K562 (cell line): ENCODE results near the gene HAO2. TPM values are rescaled to one million over a fixed set of nuclear protein-coding genes. Genes with fewer than 3 reads are reported as not detected.
"Not testable (repeated sequence)": the region's sequence is repeated elsewhere in the genome, so short reads cannot be mapped to it uniquely, and the experiment has no call there.

Experiments
- ATAC-seq: fragments of 200-7000 bp; cut with Tn5 transposase; 3 replicates; pipeline ENCODE4 v1.9.1; 2020; ENCODE audit warnings: moderate library complexity
- BruUV-seq: library from RNA; stranded (reverse); fragments of 400-500 nt; replicated peaks from 2 replicates; lab custom pipeline; 2021; lab: Mats Ljungman, UMichigan
- CTCF ChIA-PET: fragments of 300-600 bp; formaldehyde crosslinking; extraction: SDS; loops from one replicate; lab custom pipeline; 2021; ENCODE audit warnings: low intra/inter-chr PET ratio; lab: Yijun Ruan, JAX
- POLR2A ChIA-PET: fragments of 300-600, 350-650 bp; sonication (Branson Sonifier 250); formaldehyde crosslinking; extraction: SDS; loops from one replicate; lab custom pipeline; 2021; ENCODE audit warnings: antibody characterized with exemption, inconsistent platforms; lab: Yijun Ruan, JAX
- DNase-seq, 4 experiments: peaks; one replicate each; pipeline versions ENCODE4 v3.0.0 to v3.0.0-alpha.2; 2011 to 2018; ENCODE audit warnings: low spot score in 3 of 4, mixed read lengths in 3 of 4; ENCODE audit errors: extremely low read depth in 1 of 4
- FAIRE-seq: peaks from 2 replicates; lab custom pipeline; 2011; peaks lifted over from hg19 to GRCh38; lab: Jason Lieb, UNC
- H2AFZ ChIP-seq: 2 replicates; pipeline ENCODE4 v1.6.0; 2011; ENCODE audit warnings: low read depth, low read length, control low read depth, inconsistent platforms
- H3K27ac ChIP-seq: fragments of 200-600 bp; 3 replicates; pipeline ENCODE4 v1.8.0; 2011; ENCODE audit warnings: low read depth, mild to moderate bottlenecking, control low read depth, inconsistent platforms, low read length, moderate library complexity, mixed read lengths; ENCODE audit errors: extremely low read depth
- H3K27me3 ChIP-seq, 2 experiments: fragments of 300-600 bp in 1 of 2; 2 replicates in 1 of 2; 3 replicates in 1 of 2; pipeline versions ENCODE4 v1.6.0 to v1.8.0; 2011; ENCODE audit warnings: inconsistent platforms in 2 of 2, low read length in 2 of 2, mild to moderate bottlenecking in 1 of 2, mixed read lengths in 1 of 2, moderate library complexity in 1 of 2; ENCODE audit not compliant: control insufficient read depth in 2 of 2, insufficient read depth in 2 of 2
- H3K36me3 ChIP-seq: fragments of 300-600 bp; 3 replicates; pipeline ENCODE4 v1.8.0; 2011; ENCODE audit warnings: mild to moderate bottlenecking, low read length, inconsistent platforms; ENCODE audit not compliant: control insufficient read depth, insufficient read depth
- H3K4me1 ChIP-seq, 2 experiments: fragments of 200-600 bp in 1 of 2; replicated peaks in 1 of 2; 2 replicates in 1 of 2; 3 replicates in 1 of 2; pipeline versions ENCODE4 v1.5.1 to v1.8.0; 2011; ENCODE audit warnings: inconsistent platforms in 2 of 2, low read length in 2 of 2, mild to moderate bottlenecking in 1 of 2, mixed read lengths in 1 of 2, moderate library complexity in 1 of 2; ENCODE audit not compliant: control insufficient read depth in 2 of 2, insufficient read depth in 2 of 2
- H3K4me2 ChIP-seq: 2 replicates; pipeline ENCODE4 v1.6.1; 2011; ENCODE audit warnings: low read length, control low read depth, inconsistent platforms, mixed read lengths; ENCODE audit not compliant: insufficient read depth
- H3K4me3 ChIP-seq: fragments of 200-600 bp; sonication (generic), shearing (Covaris generic); 2 replicates; pipeline ENCODE4 v1.5.1; 2016; ENCODE audit warnings: control low read depth, inconsistent platforms
- H3K79me2 ChIP-seq: fragments of 200-600 bp; 3 replicates; pipeline ENCODE4 v1.8.0; 2011; ENCODE audit warnings: low read length, inconsistent platforms; ENCODE audit not compliant: control insufficient read depth, insufficient read depth
- H3K9ac ChIP-seq, 2 experiments: 2 replicates each; pipeline versions ENCODE4 v1.6.0 to v1.6.1; 2011; ENCODE audit warnings: low read depth in 2 of 2, low read length in 2 of 2, control low read depth in 1 of 2, inconsistent platforms in 1 of 2, mild to moderate bottlenecking in 1 of 2, mixed read lengths in 1 of 2; ENCODE audit not compliant: insufficient read depth in 1 of 2
- H3K9me1 ChIP-seq: one replicate; pipeline ENCODE4 v1.6.0; 2011; ENCODE audit warnings: inconsistent platforms, mild to moderate bottlenecking, low read length, moderate library complexity; ENCODE audit not compliant: control insufficient read depth, insufficient read depth
- H3K9me3 ChIP-seq: replicated peaks from 2 replicates; pipeline ENCODE4 v1.5.1; 2011; ENCODE audit warnings: low read depth, low read length, inconsistent platforms; ENCODE audit not compliant: control insufficient read depth, insufficient read depth
- H4K20me1 ChIP-seq: replicated peaks from 2 replicates; pipeline ENCODE4 v1.6.1; 2011; ENCODE audit warnings: low read length, inconsistent platforms, mixed read lengths; ENCODE audit not compliant: control insufficient read depth, insufficient read depth
- IRF2 ChIP-seq: sonication (generic); formaldehyde crosslinking; IDR thresholded peaks from 2 replicates; pipeline ENCODE4 v1.8.1; 2022; ENCODE audit warnings: mild to moderate bottlenecking, missing genetic modification reagents
- KDM1A ChIP-seq, 2 experiments: fragments of 450-650 bp; IDR thresholded peaks; 2 replicates each; pipeline ENCODE4 v1.6.1; 2016; ENCODE audit warnings: mild to moderate bottlenecking in 2 of 2
- POLR3G ChIP-seq: IDR thresholded peaks from 2 replicates; pipeline ENCODE4 v1.6.1; 2011; ENCODE audit not compliant: insufficient read length, insufficient replicate concordance; ENCODE audit errors: extremely low read depth
- ZKSCAN8 ChIP-seq: fragments of 200-800 bp; sonication (Bioruptor generic); IDR thresholded peaks from 2 replicates; pipeline ENCODE4 v1.6.1; 2016; ENCODE audit warnings: missing genetic modification characterization, missing compliant biosample characterization
- ZNF121 ChIP-seq: sonication (generic); formaldehyde crosslinking; conservative IDR thresholded peaks from 2 replicates; pipeline ENCODE4 v1.8.0; 2022; ENCODE audit warnings: missing genetic modification reagents
- ZNF586 ChIP-seq: fragments of 450-650 bp; formaldehyde crosslinking; conservative IDR thresholded peaks from 2 replicates; pipeline ENCODE4 v1.4.0; 2020; ENCODE audit warnings: mild to moderate bottlenecking, moderate library complexity
- WGBS: fragments of 100-300 bp; shearing (Covaris generic); methylation state at CpG from one replicate; pipeline ENCODE4 v1.1.6; 2016; ENCODE audit warnings: low coverage, mixed read lengths; ENCODE audit not compliant: insufficient coverage; ENCODE audit errors: missing lambda C conversion rate; 5-methylcytosine and 5-hydroxymethylcytosine counted together
- in situ Hi-C: fragments of 300-500 bp; cut with MboI; formaldehyde crosslinking; loops from 4 replicates; pipeline ENCODE4 v1.15.0; 2018; ENCODE audit warnings: inconsistent platforms, mixed read lengths
- intact Hi-C: fragments of 100-400 bp; cut with micrococcal nuclease; formaldehyde crosslinking; loops from 2 replicates; pipeline ENCODE4 v1.14.2; 2022
- polyA plus RNA-seq, 8 experiments: library from polyadenylated mRNA; depleted of rRNA in 4 of 8; stranded (reverse) in 5 of 8; unstranded in 3 of 8; fragments of >200 nt; fragmentation: Nextera tagmentation in 2 of 8; fragmentation: Illumina TruSeq in 1 of 8; extraction: Ambion mirVana in 2 of 8; extraction: Trizol in 1 of 8; gene quantifications; 2 replicates each; pipeline versions ENCODE4 v1.2.1 to v1.2.3, GENCODE V29; 2011 to 2014; ENCODE audit warnings: inconsistent platforms in 1 of 8, missing spikeins in 1 of 8
- total RNA-seq, 7 experiments: library from RNA; depleted of rRNA in 6 of 7; stranded (reverse); fragments of >200 nt in 6 of 7; fragmentation: Illumina TruSeq in 2 of 7; extraction: Trizol in 2 of 7; gene quantifications; 2 replicates each; pipeline versions ENCODE4 v1.2.1 to v1.2.3, GENCODE V29; 2011 to 2021; ENCODE audit warnings: low replicate concordance in 1 of 7
- TF ChIP-seq, protein P1 (sequence below): sonication (generic); formaldehyde crosslinking; IDR thresholded peaks from 2 replicates; pipeline ENCODE4 v1.9.0; 2022; ENCODE audit warnings: mild to moderate bottlenecking, missing genetic modification reagents

The HAO2 gene
- total and polyA plus RNA-seq, 9 of the 15 experiments (the other 6 are each of a cell fraction or from before 2014, with no cell fraction given) = not detected

DNA sequence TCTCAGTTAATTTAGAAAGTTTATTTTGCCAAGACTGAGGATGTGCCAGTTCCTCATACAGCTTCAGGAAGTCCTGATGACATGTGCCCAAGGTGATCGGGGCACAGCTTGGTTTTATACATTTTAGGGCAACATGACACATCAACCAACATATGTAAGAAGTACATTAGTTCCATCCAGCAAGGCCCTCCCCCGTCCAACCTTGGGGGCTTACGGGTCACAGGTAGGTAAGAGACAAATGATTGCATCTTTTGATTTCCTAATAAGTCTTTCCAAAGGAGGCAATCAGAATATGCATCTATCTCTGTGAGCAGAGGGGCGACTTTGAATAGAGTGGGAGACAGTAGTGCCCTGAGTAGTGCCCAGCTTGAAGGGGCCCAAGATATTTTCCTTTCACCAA, 19.6 kb upstream of the HAO2 start:
- Histone ChIP-seq H3K4me1 (no peaks in the 10 kb centered on the region), H3K79me2 (no peaks in the 10 kb centered on the region), H3K36me3 (no peaks in the 10 kb centered on the region), H3K9me3 (no peaks in the 10 kb centered on the region), H3K4me2 (no peak overlapping the region), H3K27ac (no peak overlapping the region), H3K4me3 (no peak overlapping the region), H3K9me1 (no peaks in the 10 kb centered on the region), H2AFZ (no peak overlapping the region), H3K27me3 (no peaks in the 10 kb centered on the region), H4K20me1 (no peaks in the 10 kb centered on the region), H3K9ac (no peak overlapping the region)
- FAIRE-seq (no peak), ATAC-seq (no peak), DNase-seq (no peak)
- ChIA-PET CTCF (no interaction called here), POLR2A (interaction anchor here (1.2 to 1.4 kb wide), 2 partner anchors 9 to 21 kb away, joined by 3 to 4 read pairs; no protein-coding TSS in a partner anchor)
- TF ChIP-seq, protein P1, sequence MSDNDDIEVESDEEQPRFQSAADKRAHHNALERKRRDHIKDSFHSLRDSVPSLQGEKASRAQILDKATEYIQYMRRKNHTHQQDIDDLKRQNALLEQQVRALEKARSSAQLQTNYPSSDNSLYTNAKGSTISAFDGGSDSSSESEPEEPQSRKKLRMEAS (CRISPR knock-in tag) = no peak
- no peak for TF ChIP-seq ZKSCAN8 (CRISPR knock-in tag)
- TF ChIP-seq IRF2 (CRISPR knock-in tag) = no peak
- TF ChIP-seq ZNF121 (CRISPR knock-in tag) = no peak
- no peak for TF ChIP-seq POLR3G
- TF ChIP-seq KDM1A (IDR thresholded peaks at IDR 0.05) = no peak
- no peak for TF ChIP-seq ZNF586 (CRISPR knock-in tag)
- in situ Hi-C loops (no loop called here), intact Hi-C loops (no loop called here)
- no TSS peak for BruUV-seq
- WGBS = 0% methylated on average over 4 of the region's 4 CpGs

DNA sequence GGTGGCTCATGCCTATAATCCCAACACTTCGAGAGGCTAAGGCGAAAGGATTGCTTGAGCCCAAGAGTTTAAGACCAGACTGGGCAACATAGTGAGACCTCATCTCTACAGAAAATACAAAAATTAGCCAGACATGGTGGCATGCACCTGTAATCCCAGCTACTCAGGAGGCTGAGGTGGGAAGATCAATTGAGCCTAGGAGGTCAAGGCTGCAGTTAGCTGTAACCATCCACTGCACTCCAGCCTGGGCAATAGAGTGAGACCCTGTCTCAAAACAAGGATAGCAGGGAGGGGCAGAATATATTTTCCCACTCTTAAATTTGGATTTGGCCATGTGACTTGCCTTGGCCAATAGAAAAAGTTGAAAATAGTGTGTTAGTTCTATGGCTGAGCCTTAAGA, 17.7 kb upstream of the HAO2 start:
- H3K4me2 ChIP-seq, H3K27me3 ChIP-seq, H3K4me1 ChIP-seq, H3K4me3 ChIP-seq, H3K9ac ChIP-seq, in situ Hi-C loops, H3K27ac ChIP-seq, CTCF ChIA-PET, H3K79me2 ChIP-seq, BruUV-seq, H2AFZ ChIP-seq, H4K20me1 ChIP-seq, H3K9me1 ChIP-seq, H3K9me3 ChIP-seq, DNase-seq, H3K36me3 ChIP-seq, intact Hi-C loops, FAIRE-seq, ATAC-seq: not testable (repeated sequence)
- POLR2A ChIA-PET = interaction anchor here (1.2 kb wide), 1 partner anchor 14 kb away, joined by 3 read pairs; no protein-coding TSS in a partner anchor
- 3% methylated on average over 2 of the region's 2 CpGs for WGBS
